Uterus (tissue), 2 donors: ENCODE results near the gene DUOX2.

ENCODE experiments used
- POLR2A ChIP-seq, 2 donors: fragments of 450-650 bp; IDR thresholded peaks; one replicate each; pipeline ENCODE4 v1.6.1; 2016; ENCODE audit warnings: antibody characterized with exemption in 2 of 2, mild to moderate bottlenecking in 1 of 2, moderate library complexity in 1 of 2
- TF ChIP-seq, protein P1 (sequence below), 4 experiments: fragments of 200-600 bp in 2 of 4; fragments of 450-650 bp in 2 of 4; sonication (generic) in 2 of 4; IDR thresholded peaks; one replicate each; pipeline ENCODE4 v1.5.1; 2016 to 2019; ENCODE audit warnings: antibody characterized with exemption in 4 of 4, mild to moderate bottlenecking in 2 of 4, moderate library complexity in 1 of 4

DNA sequence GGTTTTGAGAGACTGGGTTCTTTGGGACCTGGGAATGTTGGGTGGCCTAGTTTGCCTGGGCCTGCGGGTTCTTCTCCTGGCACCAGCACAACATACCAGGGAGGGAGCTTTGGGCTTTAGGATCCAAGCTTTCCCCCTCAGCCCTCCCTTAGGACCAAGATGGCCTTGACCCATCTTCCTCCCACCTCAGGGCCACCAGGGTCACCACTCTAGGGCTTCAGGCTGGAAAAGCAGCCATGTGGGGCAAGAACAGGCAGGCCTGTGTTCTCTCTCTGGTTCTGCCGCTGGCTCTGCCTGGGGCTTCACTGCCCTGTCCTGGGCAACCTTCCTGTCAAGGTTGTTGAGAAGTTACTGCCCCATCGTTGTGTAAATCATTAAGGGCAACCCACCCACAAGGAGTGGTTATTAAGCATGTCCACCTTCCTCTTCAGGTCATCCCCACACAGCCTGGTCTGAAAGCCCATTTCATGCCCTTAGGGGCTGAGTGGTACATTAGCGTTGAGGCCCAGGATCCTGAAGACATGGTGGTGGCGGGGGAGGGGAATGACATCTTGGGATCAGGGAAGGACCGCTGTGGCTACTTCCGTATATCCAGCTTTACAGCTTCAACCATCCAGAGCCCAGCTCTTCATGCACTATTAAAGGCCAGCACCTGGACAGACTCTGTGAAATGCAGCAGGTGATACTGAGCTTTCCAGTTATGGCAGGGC, 16.5 kb upstream of the DUOX2 start:
- TF ChIP-seq, protein P1, sequence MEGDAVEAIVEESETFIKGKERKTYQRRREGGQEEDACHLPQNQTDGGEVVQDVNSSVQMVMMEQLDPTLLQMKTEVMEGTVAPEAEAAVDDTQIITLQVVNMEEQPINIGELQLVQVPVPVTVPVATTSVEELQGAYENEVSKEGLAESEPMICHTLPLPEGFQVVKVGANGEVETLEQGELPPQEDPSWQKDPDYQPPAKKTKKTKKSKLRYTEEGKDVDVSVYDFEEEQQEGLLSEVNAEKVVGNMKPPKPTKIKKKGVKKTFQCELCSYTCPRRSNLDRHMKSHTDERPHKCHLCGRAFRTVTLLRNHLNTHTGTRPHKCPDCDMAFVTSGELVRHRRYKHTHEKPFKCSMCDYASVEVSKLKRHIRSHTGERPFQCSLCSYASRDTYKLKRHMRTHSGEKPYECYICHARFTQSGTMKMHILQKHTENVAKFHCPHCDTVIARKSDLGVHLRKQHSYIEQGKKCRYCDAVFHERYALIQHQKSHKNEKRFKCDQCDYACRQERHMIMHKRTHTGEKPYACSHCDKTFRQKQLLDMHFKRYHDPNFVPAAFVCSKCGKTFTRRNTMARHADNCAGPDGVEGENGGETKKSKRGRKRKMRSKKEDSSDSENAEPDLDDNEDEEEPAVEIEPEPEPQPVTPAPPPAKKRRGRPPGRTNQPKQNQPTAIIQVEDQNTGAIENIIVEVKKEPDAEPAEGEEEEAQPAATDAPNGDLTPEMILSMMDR (IDR thresholded peaks at IDR 0.05) = no peak
- no peak for TF ChIP-seq POLR2A (IDR thresholded peaks at IDR 0.05)
